Activated gamma-delta T cell (primary cell): ENCODE data around the gene MYO16.

ENCODE experiments used
- DNase-seq: peaks from one replicate; lab custom pipeline; 2025; lab: John Stamatoyannopoulos, UW

Gene MYO16

GRCh38 chr13:108797354-108797753, 167.9 kb downstream of the MYO16 start:
- DNase-seq, result no peak

GRCh38 chr13:108807841-108808240, 178.4 kb downstream of the MYO16 start:
- DNase-seq, result no peak

DNA sequence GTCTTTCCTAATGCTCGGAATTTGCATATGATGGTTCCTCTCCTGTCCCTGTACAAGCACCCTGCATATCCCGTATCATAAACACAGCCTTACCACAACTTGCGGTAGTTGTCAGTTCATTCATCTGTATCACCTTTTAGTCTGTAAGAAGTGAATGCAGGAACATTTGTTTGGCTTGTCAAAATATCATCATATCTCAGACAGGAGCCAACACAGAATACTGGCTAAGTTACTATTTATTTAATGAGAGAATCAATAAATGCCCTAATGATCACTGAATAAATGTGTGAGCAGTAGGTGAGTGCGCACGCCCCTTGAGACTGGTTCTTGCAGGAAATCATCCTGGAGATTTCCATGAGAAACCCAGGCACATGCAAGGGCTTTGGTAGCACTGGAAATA, 182.8 kb downstream of the MYO16 start:
- no peak for DNase-seq

DNA sequence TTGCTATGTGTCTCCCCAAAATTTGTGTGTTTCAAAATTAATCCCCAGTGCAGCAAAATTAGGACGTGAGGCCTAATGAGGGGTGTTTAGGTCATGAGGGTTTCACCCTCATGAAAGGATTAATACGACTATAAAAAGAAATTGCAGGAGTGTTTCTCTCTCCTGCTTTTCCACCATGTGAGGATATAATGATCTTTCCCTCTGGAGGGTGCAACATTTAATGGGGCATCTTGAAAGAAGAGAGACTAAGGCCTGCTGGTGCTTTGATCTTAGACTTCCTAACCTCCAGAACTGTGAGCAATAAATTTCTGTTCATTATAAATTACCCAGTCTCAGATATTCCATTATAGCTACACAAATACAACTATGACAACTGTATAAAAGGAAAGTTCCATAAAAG, 183.2 kb downstream of the MYO16 start:
- DNase-seq, result no peak

DNA sequence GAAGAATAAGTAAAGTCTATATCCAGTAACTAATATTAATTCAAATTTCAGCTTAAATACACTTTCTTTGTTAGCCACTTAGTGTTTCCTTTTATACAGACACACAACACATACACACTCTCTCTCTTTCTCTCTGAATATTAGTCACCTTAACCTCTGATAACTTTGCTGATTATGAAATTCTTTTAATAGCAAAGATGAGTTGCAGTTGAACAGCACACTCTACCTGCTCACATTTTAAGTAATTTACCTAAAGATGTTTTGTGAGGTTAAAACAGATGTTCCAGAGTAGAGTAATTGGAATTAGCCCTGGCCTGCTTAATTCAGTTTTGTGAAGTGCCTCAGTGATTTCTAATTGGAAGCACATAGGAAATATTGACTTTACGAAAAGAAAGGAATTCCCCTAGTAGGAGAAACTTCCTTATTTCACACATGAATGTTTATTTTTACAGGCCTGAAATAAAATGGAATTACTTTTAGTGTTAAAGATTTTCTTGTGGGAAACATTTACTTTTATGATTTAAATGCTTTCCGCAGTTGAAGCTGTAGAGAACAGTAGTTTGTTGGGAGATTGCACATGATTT, 184.3 kb downstream of the MYO16 start:
- no peak for DNase-seq

GRCh38 chr13:108816375-108816774, 187.0 kb downstream of the MYO16 start:
- DNase-seq, result no peak

DNA sequence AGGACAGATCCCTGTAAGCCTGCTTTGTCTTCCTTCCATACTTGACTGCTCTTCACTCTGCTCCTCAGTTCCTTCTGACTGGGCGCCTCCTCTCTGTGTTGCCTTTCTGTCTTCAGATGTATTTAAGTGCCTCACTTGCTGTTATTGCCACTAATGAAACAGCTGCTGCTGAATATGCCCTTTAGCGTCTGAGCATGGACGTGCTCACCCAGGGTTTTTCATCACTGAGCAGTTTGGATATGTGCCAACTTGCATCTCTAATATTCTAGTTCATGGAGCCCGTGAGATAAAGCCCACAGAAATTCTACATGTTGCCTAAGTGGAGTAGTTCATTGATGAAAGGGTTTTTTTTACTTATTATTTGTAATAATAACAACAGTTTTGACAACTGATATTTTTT, 198.2 kb downstream of the MYO16 start:
- DNase-seq, result no peak

- no peak for DNase-seq
Observed at GRCh38 chr13:108828086-108828815, 198.8 kb downstream of the MYO16 start.

- no peak for DNase-seq
Observed at GRCh38 chr13:108830916-108831315, 201.5 kb downstream of the MYO16 start.

DNA sequence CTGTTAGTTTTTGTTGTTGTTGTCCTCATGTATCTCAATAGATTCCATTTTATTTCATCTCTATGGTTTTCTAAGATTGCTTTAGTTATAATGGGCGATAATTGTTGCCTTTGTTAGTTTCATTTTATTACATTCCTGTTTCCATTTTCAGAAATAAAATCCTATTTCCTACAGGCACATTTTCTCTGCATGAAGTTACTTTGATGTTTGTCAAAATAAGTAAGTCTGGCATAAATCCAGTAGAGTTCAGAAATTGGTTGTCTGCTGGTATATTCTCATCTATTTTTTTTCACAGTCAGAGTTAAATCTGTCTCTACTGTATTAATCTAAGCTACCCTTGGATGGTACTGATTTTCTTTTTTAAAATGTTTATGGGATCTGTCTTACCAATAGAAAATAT, 204.1 kb downstream of the MYO16 start:
- no peak for DNase-seq

DNA sequence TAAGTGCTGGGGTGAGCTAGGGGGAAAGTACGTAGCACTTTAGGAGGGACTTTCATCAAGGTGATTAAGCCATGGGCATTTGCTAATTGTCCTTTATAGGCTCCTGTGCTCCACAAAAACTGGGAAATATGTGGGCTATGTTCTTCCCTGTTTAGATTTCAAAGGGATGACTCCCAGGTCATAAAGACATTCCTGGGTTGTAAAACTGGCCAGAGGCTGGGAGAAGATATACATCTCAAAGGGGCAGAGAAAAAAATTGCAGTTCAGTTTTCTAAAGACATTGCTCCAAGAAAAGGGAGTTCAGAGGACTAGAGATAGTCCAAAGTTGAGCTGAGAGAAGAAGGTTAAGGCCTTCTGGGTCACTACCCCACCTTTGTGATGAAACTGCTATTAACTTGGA, 204.8 kb downstream of the MYO16 start:
- DNase-seq, result no peak

- DNase-seq, result no peak
Observed at GRCh38 chr13:108835083-108835482, 205.7 kb downstream of the MYO16 start.

- DNase-seq, result no peak
Observed at GRCh38 chr13:108850691-108851090, 221.3 kb downstream of the MYO16 start.

DNA sequence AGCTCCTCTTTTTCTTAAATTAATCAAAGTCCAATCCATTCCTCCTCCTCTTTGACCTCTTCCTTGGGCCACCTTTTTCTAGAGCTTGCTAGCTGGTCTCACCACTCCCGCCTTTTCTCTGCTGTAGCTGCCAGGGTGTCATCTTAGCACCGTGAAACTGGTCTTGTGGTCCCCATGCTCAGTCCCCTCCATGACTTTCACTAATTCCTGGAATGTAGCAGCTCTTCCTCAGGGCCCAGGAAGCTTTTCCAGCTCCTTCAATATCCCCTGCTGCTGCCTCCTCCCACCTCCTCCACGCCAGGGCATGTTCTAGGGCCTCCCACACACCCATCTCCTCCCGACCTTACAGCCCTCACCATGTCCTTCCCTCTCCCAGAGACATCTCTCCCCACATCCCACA, 222.2 kb downstream of the MYO16 start:
- DNase-seq, result no peak

DNA sequence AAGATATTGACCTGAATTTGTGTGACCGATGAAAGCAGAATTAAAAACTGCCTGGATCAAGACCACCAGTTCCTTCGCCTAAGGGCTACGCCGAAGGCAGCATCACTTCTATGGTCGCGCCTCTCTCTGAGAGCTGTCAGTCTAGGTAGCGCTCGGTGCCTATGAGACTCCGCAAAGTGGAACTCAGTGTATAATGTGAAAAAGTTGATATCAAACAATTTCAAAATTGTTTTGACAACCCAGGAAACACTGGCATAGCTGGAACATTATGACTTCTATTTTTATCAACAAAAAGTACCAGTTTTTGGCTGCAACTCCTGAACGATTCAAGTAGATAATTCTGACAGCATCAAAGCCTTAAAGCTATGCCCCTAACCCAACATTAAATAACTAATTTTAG, 223.6 kb downstream of the MYO16 start:
- no peak for DNase-seq

DNA sequence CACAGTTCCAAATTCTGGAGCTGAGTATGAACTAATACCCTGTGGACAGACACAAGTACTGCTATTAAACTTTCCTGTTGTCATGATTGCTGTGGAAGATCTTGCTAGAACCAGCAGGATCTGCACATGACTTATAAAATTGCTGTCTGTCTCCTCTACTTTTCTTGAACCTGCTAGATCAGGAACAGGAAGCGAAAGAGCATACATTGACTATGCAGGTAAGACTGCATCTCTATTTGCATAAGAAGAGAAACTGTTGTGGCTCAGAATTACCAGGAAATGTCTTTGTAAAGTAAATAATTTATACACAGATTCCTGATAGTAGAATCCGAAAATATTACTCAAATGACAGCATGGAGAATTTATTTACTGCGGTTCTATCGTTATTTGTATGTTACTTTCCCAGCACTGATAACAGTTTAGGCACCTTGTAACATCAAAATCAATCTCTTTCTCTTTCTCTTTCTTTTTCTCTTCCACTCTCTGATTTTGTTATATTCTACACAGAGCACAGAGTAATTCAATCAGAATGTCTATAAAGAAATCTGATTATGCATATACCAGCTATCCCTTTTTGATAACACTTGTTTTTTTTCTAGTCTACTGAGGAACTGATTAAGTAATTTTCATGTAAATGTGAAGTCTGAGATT, 226.5 kb downstream of the MYO16 start:
- DNase-seq, result no peak

- no peak for DNase-seq
Observed at GRCh38 chr13:108858676-108859075, 229.3 kb downstream of the MYO16 start.

- no peak for DNase-seq
Observed at GRCh38 chr13:108859197-108860012, 230.0 kb downstream of the MYO16 start.

DNA sequence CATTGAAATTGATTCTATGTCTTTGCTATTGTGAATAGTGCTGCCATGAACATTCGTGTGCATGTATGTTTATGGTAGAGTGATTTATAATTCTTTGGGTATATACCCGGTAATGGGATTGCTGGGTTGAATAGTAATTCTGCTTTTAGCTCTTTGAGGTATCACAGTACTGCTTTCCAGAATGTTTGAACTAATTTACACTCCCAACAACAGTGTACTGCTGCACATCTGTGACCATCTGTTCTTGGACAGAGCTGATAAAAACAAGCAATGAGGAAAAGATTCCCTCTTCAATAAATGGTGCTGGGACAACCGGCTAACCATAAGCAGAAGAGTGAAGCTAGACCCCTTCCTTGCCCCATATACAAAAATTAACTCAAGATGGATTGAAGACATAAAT, 231.0 kb downstream of the MYO16 start:
- DNase-seq, result no peak

DNA sequence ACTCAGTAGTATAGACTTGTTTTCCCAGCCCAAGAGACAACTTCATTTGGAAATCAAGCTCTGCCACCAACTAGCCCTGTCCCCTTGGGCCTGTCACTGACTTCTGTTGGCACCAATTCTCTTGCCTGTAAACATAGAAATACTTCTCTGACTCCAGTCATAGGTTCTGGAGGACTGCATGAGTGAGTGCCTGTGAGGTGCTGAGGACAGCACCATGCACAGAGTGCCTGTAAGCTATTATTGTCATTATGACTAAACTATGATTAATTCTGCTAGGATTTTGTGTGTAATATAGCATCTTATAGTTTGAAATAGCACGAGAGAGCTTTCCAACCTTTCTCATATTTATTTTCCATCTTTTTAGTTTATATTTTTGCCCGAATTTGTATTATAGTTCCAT, 247.9 kb downstream of the MYO16 start:
- DNase-seq, result no peak

GRCh38 chr13:108878732-108879131, 249.3 kb downstream of the MYO16 start:
- DNase-seq, result no peak

- DNase-seq, result no peak
Observed at GRCh38 chr13:108889324-108889984, 260.0 kb downstream of the MYO16 start.
